ENCODE results near the gene MCRS1.

GRCh38 chr12:49554266-49554665, 13.7 kb downstream of the MCRS1 start:
- TF ChIP-seq CTCF (IDR thresholded peaks at IDR 0.05) = no peak
- no peak for TF ChIP-seq SIN3A (IDR thresholded peaks at IDR 0.05; ENCODE audit: borderline replicate concordance, insufficient read depth, low read depth, low read length)
- no peak for TF ChIP-seq POLR2AphosphoS5 (IDR thresholded peaks at IDR 0.05; ENCODE audit: low read depth, low read length)
- TF ChIP-seq TCF7L2 (IDR thresholded peaks at IDR 0.05; ENCODE audit: low read depth, low read length) = no peak
